ENCODE measurements around the gene NAA80.

The NAA80 gene

DNA sequence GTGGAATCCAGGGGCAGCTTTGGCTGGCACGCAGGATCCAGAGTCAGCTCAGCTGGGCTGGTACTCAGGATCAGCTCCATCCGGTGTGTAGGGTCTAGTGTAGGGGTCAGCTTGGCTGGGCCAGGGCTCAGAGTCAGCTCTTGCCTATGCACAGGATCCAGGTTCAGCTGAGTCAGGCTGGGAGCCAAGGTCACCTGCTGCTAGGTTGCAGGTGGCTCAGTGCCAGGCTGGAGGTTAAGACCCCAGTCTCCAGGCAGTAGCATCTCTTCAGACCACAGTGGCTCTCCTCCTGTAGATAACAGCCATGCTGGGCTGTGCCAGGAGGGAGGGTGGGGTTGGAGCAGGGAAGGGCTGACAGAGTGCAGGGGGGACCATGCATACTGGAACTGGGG is 1.8 kb downstream of the NAA80 start:
- Histone ChIP-seq H3K9me3 (ENCODE audit: low read depth, low read length) (no peaks in the 10 kb centered on the region), H3K36me3 (ENCODE audit: insufficient read depth, low read length) (no peaks in the 10 kb centered on the region), H3K9ac (ENCODE audit: insufficient read length) (no peak overlapping the region), H3K27ac (no peak overlapping the region), H3K4me3 (no peak overlapping the region)
- TF ChIP-seq EZH2 (IDR thresholded peaks at IDR 0.05) (no peak), POLR2AphosphoS5 (IDR thresholded peaks at IDR 0.05; ENCODE audit: borderline replicate concordance, low read depth, low read length) (no peak), FOXP2 (optimal IDR thresholded peaks at IDR 0.05; ENCODE audit: control extremely low read depth, extremely low read length, insufficient read depth) (no peak)
- DNase-seq (ENCODE audit: low read depth, low spot score) = no peak

GRCh38 chr3:50296721-50297383 is 2.4 kb downstream of the NAA80 start:
- no peak for DNase-seq (ENCODE audit: low read depth, low spot score)
- TF ChIP-seq FOXP2 (optimal IDR thresholded peaks at IDR 0.05; ENCODE audit: control extremely low read depth, extremely low read length, insufficient read depth) = no peak
- TF ChIP-seq POLR2AphosphoS5 (IDR thresholded peaks at IDR 0.05; ENCODE audit: borderline replicate concordance, low read depth, low read length) = no peak
- no peak for TF ChIP-seq EZH2 (IDR thresholded peaks at IDR 0.05)
- no peak overlapping the region for H3K9ac ChIP-seq (ENCODE audit: insufficient read length)

DNA sequence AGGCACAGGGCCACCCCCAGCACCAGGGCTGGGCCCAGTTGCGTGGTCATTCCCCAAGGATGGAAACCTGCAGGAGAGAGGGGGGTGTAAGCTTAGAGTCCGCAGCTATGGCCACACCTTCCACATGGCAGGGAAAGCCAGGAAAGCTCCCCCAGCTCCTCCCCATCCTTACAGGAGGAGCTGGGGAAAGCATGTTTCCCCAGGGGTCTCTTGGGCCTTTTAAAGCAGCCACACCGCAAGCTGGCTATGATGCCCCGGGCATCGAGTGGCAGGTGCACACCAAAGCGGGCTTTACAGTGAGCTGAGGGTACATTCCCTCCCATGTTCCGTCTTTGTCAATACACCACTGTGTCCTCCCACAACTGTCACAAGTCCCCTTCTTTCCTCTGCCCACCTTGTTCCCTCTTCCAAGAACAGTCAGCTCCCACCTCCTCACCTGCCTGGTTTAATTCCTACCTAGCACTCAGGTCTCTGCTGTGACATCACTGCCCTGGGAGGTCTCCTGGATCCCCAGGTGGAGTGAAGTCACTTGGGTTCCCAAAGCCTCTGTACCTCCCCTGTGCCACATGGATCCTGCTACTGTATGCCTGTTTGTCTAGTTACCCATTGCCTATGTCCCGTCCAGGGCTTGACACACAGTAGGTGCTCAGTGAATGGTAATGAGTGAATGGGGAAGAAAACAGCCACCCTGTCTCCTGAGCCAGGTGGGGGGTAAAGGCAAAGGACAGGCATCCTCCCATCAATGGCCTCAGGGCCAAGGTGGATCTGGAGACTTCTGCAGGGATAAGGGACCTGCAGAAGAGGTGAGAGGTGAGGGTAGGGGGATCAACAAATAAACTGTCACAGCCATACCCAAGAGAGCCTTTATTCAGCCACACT is 3.4 kb downstream of the NAA80 start:
- Histone ChIP-seq H3K36me3 (ENCODE audit: insufficient read depth, low read length) (no peaks in the 10 kb centered on the region), H3K9ac (ENCODE audit: insufficient read length) (no peak overlapping the region), H3K9me3 (ENCODE audit: low read depth, low read length) (no peaks in the 10 kb centered on the region), H3K4me3 (no peak overlapping the region), H3K27ac (no peak overlapping the region)
- TF ChIP-seq FOXP2 (optimal IDR thresholded peaks at IDR 0.05; ENCODE audit: control extremely low read depth, extremely low read length, insufficient read depth) = no peak
- no peak for TF ChIP-seq POLR2AphosphoS5 (IDR thresholded peaks at IDR 0.05; ENCODE audit: borderline replicate concordance, low read depth, low read length)
- no peak for TF ChIP-seq EZH2 (IDR thresholded peaks at IDR 0.05)
- no peak for DNase-seq (ENCODE audit: low read depth, low spot score)

More at GRCh38 chr3:50296721-50297383, 2.4 kb downstream of the NAA80 start:
- Histone ChIP-seq H3K4me3 (no peak overlapping the region), H3K27ac (no peak overlapping the region), H3K9me3 (ENCODE audit: low read depth, low read length) (no peaks in the 10 kb centered on the region), H3K36me3 (ENCODE audit: insufficient read depth, low read length) (no peaks in the 10 kb centered on the region)

GRCh38 chr3:50294492-50295403 is 4.5 kb downstream of the NAA80 start:
- Histone ChIP-seq H3K9ac (ENCODE audit: insufficient read length) (no peak overlapping the region), H3K27ac (no peak overlapping the region), H3K9me3 (ENCODE audit: low read depth, low read length) (no peaks in the 10 kb centered on the region), H3K4me3 (no peak overlapping the region), H3K36me3 (ENCODE audit: insufficient read depth, low read length) (peaks cover 1% of the 10 kb centered on the region; the same call in 1 of the 2 replicates)
- TF ChIP-seq EZH2 (IDR thresholded peaks at IDR 0.05) (no peak), FOXP2 (optimal IDR thresholded peaks at IDR 0.05; ENCODE audit: control extremely low read depth, extremely low read length, insufficient read depth) (no peak), POLR2AphosphoS5 (IDR thresholded peaks at IDR 0.05; ENCODE audit: borderline replicate concordance, low read depth, low read length) (no peak)
- no peak for DNase-seq (ENCODE audit: low read depth, low spot score)

GRCh38 chr3:50294089-50294488 is 5.1 kb downstream of the NAA80 start:
- DNase-seq (ENCODE audit: low read depth, low spot score) = no peak
- no peak for TF ChIP-seq FOXP2 (optimal IDR thresholded peaks at IDR 0.05; ENCODE audit: control extremely low read depth, extremely low read length, insufficient read depth)
- TF ChIP-seq EZH2 (IDR thresholded peaks at IDR 0.05) = no peak
- no peak for TF ChIP-seq POLR2AphosphoS5 (IDR thresholded peaks at IDR 0.05; ENCODE audit: borderline replicate concordance, low read depth, low read length)
- no peaks in the 10 kb centered on the region for H3K9me3 ChIP-seq (ENCODE audit: low read depth, low read length)
- no peak overlapping the region for H3K27ac ChIP-seq
- H3K36me3 ChIP-seq (ENCODE audit: insufficient read depth, low read length) = peaks cover 8% of the 10 kb centered on the region; the same call in 1 of the 2 replicates
- no peak overlapping the region for H3K9ac ChIP-seq (ENCODE audit: insufficient read length)
- no peak overlapping the region for H3K4me3 ChIP-seq

DNA sequence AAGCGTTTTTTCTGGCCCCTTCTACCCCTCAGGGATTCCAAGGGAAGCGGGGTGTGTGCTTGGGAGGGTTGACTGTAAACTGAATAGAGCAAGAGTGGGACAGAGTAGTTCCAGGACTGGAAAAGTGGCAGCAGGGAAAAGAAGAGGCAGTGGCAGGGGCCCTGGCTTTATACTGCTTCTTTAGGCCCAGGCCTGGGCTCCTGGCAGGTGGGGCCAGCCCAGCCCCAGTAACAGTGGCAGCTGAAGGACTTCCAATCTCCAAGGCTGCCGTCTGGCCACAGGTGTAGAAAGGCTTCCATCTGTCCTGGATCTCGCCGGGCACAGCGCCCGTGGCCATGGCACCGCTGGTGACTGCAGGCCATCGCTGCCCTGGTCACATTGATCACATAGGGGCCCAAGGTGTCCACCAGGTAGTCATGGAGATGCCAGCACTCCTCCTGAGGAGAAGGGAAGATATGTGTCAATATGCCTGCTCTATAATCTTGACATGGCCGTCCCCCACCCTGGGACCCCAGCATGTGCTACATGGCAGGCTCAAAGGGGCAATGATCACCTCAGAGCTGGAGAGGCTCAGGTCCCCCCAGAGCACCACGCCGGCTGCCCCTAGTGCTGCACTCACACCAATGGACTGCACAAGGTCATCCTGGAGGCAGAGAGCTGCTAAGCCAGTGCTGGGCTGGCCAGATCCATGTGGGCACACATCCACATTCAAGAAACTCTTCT is 6.0 kb downstream of the NAA80 start:
- peak overlapping the region; percentile 67 for H3K9ac ChIP-seq (ENCODE audit: insufficient read length)
- peak overlapping the region; percentile 84 for H3K4me3 ChIP-seq
- TF ChIP-seq FOXP2 (optimal IDR thresholded peaks at IDR 0.05; ENCODE audit: control extremely low read depth, extremely low read length, insufficient read depth) (no peak), POLR2AphosphoS5 (IDR thresholded peaks at IDR 0.05; ENCODE audit: borderline replicate concordance, low read depth, low read length) (no peak), EZH2 (IDR thresholded peaks at IDR 0.05) (no peak)
- H3K27ac ChIP-seq = no peak overlapping the region
- no peak for DNase-seq (ENCODE audit: low read depth, low spot score)
- H3K9me3 ChIP-seq (ENCODE audit: low read depth, low read length) = no peaks in the 10 kb centered on the region
- peaks cover 11% of the 10 kb centered on the region; the same call in 1 of the 2 replicates for H3K36me3 ChIP-seq (ENCODE audit: insufficient read depth, low read length)

Measured in SK-N-MC (cell line).